C4-2B (cell line): ENCODE data around the gene CCDC120.

ENCODE experiments used
- CTCF ChIP-seq: fragments of 450-650 bp; conservative IDR thresholded peaks from 2 replicates; pipeline ENCODE4 v1.5.1; 2017; ENCODE audit warnings: mild to moderate bottlenecking
- ZFX ChIP-seq: fragments of 450-650 bp; IDR thresholded peaks from 2 replicates; pipeline ENCODE4 v1.6.1; 2017

- TF ChIP-seq CTCF (no peak), ZFX (no peak)
Measured at GRCh38 chrX:49073601-49074575, 15.1 kb downstream of the CCDC120 start, which contains the start of gene PRAF2.
